22Rv1 (cell line): Measurements from ENCODE around the gene SMCO1.

Experiments used
- H3K27ac ChIP-seq: fragments of 450-650 bp; 2 replicates; pipeline ENCODE4 v1.5.1; 2017
- CTCF ChIP-seq: fragments of 450-650 bp; IDR thresholded peaks from 2 replicates; pipeline ENCODE4 v1.5.1; 2017; ENCODE audit warnings: mild to moderate bottlenecking
- ZFX ChIP-seq: fragments of 450-650 bp; IDR thresholded peaks from 2 replicates; pipeline ENCODE4 v1.6.1; 2017; ENCODE audit warnings: antibody characterized with exemption, borderline replicate concordance

Gene SMCO1

DNA sequence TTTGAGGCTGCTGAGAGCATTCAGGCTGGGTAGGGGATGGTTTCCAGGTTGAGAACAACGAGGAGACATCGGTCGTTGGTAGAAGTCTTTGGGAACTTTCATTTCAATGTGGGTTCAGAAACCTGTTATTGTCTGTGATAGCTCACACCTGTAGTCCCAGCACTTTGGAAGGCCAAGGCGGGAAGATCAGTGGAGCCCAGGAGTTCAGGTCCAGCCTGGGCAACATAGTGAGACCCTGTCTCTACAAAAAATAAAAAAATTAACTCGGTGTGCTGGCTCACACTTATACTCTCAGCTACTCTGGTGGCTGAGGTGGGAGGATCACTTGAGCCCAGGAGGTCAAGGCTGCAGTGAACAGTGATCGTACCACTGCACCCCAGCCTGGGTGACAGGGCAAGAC is 10.6 kb downstream of the SMCO1 start:
- peak overlapping the region; percentile 95; the same call in 1 of the 2 replicates for H3K27ac ChIP-seq
- TF ChIP-seq CTCF (no peak), ZFX (no peak)

DNA sequence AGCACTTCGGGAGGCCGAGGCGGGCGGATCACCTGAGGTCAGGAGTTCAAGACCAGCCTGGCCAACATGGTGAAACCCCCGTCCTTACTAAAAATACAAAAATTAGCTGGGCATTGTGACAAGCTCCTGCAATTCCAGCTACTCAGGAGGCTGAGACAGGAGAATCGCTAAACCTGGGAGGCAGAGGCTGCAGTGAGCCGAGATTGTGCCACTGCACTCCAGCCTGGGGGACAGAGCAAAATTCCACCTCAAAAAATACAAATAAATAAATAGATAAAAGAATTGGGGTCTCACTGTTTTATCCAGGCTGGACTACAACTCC is 11.1 kb downstream of the SMCO1 start:
- H3K27ac ChIP-seq: peak overlapping the region; percentile 95

DNA sequence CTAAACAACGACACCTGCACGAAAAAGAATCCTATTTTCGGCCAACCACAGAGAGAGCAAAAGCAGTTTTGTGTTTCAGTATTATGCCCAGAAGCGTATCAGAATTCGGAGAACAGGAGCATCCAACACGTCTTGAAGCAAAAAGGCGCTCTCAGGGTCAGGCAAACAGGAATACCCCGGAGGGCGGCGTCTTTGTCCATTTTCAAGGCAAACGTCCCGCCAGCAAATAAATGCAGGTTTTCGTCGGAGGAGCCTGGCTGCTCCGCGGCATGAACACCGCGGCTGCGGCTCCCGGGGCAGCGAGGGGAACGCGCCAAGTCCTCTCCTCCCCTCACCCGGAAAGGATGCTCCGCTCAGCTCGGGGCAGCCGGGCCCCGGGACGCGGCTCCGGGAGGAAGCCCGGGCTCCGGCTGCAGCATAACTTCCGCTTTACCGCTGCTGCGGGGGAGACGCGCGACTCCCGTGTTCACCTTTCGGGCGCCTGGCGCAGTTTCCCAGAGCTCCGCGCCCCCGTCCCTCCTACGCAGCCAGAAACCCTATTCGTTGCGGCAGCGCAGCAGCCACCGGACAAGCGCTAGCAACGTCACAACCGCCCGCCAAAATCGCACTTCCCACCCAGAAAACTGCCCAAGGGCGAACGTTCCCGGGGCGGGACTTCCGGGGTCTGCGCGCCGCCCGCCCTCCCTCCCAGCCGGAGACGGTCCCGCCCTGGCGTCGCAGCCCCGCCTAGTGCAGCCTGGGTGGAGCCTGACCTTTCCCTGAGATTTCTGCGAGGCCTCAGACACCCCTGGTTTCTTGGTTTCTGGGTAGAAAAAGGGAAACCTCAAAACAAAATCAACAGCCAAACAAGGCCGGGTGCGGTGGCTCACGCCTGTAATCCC is 11.7 kb downstream of the SMCO1 start, which contains the start of gene RNF168:
Gene RNF168 (minus strand): TSS at position 573 of the 881 bp plus-strand sequence. CDS start 595 bp downstream, outside the sequence.
- TF ChIP-seq ZFX (no peak), CTCF (no peak)
- peak within 1 kb of the TSS; percentile 95 for H3K27ac ChIP-seq

- H3K27ac ChIP-seq: peak overlapping the region; percentile 95
Observed at GRCh38 chr3:196502775-196503195, 12.4 kb downstream of the SMCO1 start.

DNA sequence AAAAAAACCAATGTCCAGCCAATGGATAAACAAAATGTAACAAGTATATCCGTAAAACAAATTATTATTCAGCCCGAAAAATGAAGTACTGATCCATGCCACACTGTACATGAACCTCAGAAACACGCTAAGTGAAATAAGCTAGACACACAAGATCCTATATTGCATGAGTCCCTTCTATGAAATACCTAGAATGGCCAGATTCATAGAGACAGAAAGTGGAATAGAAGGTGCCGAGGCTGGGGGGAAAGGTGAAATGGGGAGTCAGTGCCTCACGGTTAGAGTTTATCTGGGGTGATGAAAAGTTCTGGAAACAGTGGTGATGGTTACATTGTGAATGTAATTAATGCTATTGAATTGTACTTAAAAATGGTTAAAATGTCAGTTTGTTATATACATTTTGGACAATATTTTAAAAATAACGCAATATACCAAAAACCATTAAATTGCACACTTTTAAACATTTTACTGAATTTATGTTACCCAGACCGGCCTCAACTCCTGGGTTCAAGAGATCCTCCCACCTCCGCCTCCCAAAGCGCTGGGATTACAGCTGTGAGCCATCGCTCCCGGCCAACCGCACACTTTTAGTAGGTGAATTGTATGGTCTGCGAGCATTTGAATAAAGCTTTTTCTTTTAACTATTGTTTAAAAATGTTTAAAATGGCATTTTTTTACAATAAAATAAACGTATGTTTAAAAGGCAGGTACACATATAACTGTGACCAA is 13.7 kb downstream of the SMCO1 start:
- H3K27ac ChIP-seq: peak overlapping the region; percentile 95; the same call in 1 of the 2 replicates
- TF ChIP-seq ZFX (no peak), CTCF (no peak)

More at GRCh38 chr3:196502775-196503195, 12.4 kb downstream of the SMCO1 start:
- TF ChIP-seq ZFX: no peak
- no peak for TF ChIP-seq CTCF

DNA sequence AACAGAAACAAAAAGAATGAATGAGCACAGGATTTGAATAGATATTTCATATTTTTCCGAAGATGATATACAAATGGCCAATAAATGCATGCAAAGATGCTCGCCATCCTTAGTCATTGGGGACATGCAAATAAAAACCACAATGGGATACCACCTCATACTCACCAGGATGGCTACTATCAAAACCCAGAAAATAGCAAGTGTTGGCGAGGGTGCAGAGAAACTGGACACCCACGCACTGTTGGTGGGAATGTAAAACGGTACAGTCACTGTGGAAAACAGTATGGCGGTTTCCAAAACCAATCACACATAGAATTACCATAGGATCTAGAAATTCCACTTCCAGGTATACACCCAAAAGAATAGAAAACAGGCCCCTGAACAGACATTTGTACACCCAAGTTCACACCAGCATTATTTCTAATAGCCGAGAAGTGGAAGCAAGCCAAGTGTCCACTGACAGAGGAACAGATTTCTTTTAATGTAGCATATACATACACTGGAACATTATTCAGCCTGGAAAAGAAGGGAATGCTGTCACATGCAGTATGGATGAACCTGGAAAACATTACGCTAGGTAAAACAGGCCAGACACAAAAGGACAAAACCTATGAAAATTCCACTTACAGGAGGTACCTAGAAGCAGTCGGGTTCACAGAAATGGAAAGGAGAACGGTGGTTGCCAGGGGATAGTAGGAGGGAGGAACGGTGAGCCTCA is 15.2 kb downstream of the SMCO1 start:
- TF ChIP-seq CTCF: no peak
- TF ChIP-seq ZFX: no peak
- H3K27ac ChIP-seq: no peak overlapping the region

DNA sequence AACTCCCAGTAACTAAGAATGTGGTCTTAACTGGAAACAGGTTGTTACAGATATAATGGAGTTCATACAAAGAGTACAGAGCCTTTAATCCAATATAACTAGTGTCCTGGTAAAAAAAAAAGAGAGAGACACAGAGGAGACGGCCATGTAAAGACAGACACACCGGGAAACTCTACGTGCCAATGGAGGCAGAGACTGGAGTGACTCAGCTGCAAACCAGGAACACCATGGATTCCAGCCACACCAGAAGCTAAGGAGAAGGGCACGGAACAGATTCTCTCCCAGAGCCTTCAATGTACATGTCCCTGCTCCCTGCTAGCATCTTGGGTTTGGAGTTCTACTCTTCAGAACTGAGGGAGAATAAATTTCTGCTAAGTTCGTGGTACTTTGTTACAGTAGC is 16.1 kb downstream of the SMCO1 start:
- TF ChIP-seq ZFX (no peak), CTCF (no peak)
- H3K27ac ChIP-seq: no peak overlapping the region
